Activated CD4-positive, alpha-beta T cell treated with anti-CD3 and anti-CD28 coated beads, Interleukin-2, amount 10 ng/mL, durations not matched to agents 7 days and 5 days (primary cell): ENCODE measurements around the gene ZNF182. TPM values are rescaled to one million over a fixed set of nuclear protein-coding genes. Genes with fewer than 3 reads are reported as not detected.
A peak's percentile ranks its signal among the peaks of the same experiment; 100 is the strongest.
"Not testable (repeated sequence)": the region's sequence is repeated elsewhere in the genome, so short reads cannot be mapped to it uniquely, and the experiment has no call there.

Source experiments
- CTCF ChIA-PET: fragments of 350-600 bp; sonication (Branson Sonifier 250); formaldehyde crosslinking; loops from one replicate; lab custom pipeline; 2021; ENCODE audit warnings: antibody characterized with exemption; lab: Charles Lee
- POLR2A ChIA-PET: fragments of 350-600 bp; sonication (Branson Sonifier 250); formaldehyde crosslinking; loops from one replicate; lab custom pipeline; 2021; ENCODE audit warnings: antibody characterized with exemption; lab: Charles Lee
- DNase-seq: peaks from one replicate; pipeline ENCODE4 v3.0.0-alpha.2; 2020
- H3K27ac Mint-ChIP-seq: one replicate; pipeline ENCODE4 v1.8.0; 2021; ENCODE audit warnings: mild to moderate bottlenecking, moderate library complexity, mixed read lengths
- H3K27me3 Mint-ChIP-seq: one replicate; pipeline ENCODE4 v1.8.0; 2021; ENCODE audit warnings: mixed read lengths
- H3K36me3 Mint-ChIP-seq: one replicate; pipeline ENCODE4 v1.8.0; 2021; ENCODE audit warnings: low read depth, mixed read lengths
- H3K4me1 Mint-ChIP-seq: one replicate; pipeline ENCODE4 v1.8.0; 2021; ENCODE audit warnings: mixed read lengths
- H3K4me3 Mint-ChIP-seq: one replicate; pipeline ENCODE4 v1.8.0; 2021; ENCODE audit warnings: mild to moderate bottlenecking, moderate library complexity, mixed read lengths
- H3K9me3 Mint-ChIP-seq: one replicate; pipeline ENCODE4 v1.8.0; 2021; ENCODE audit warnings: mixed read lengths
- total RNA-seq, 2 experiments: library from RNA; stranded (reverse); gene quantifications; one replicate each; pipeline ENCODE4 v1.2.3, GENCODE V29; 2021

The ZNF182 gene
- total RNA-seq, 2 experiments from 2014 or later: 10.5 to 12.3 TPM

DNA sequence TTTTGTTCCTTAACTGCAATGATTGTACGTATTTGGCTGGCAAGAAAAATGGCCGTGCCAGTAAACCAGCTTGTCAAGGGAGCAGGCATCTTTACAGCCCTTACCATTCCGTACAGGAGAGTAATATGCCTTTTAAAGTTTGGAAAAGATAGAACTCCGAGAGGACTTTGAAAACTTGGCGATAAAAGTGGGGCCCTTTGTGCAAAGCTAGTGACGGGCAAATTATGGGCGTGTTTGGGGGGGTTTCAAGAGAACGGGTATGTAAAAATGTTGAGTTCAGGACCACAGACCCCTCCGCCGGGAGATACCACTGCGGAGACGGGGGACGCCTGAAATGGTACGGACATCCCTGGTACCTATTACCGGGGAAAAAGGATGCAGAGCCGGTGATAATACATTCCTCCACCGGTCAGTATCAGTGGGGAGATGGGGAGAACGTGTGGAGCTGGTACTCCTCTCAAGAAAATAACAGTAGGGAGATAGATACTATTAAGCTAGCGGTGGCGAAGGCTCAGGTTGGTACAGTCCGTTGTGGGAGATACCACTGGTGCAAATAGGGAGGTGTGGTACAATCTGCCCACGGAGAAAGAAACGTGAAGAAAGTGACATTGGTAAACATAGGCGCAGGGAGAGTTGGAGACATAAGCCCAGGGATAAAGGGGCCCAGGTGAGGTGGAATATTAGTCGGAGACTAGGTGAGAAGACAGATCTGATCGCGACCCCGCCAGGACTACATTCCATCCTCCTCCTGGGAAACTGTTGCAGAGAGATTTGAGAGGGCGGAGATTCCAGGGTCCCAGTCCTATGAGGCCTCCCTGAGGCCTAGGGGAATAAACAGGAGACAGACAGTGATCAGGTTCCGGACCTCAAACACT, 17.5 kb upstream of the ZNF182 start:
- CTCF ChIA-PET: interaction anchor here (0.6 to 1.0 kb wide), 3 partner anchors 137 to 445 kb away, joined by 3 to 4 read pairs (median 3); no protein-coding TSS in a partner anchor
- DNase-seq: peak; percentile 72
- Mint-ChIP-seq H3K36me3 (no peaks in the 10 kb centered on the region), H3K4me3 (peak overlapping the region; percentile 86), H3K9me3 (peaks cover 3% of the 10 kb centered on the region), H3K27me3 (no peaks in the 10 kb centered on the region), H3K4me1 (peaks cover 22% of the 10 kb centered on the region), H3K27ac (peak overlapping the region; percentile 98)
- POLR2A ChIA-PET: no interaction called here

DNA sequence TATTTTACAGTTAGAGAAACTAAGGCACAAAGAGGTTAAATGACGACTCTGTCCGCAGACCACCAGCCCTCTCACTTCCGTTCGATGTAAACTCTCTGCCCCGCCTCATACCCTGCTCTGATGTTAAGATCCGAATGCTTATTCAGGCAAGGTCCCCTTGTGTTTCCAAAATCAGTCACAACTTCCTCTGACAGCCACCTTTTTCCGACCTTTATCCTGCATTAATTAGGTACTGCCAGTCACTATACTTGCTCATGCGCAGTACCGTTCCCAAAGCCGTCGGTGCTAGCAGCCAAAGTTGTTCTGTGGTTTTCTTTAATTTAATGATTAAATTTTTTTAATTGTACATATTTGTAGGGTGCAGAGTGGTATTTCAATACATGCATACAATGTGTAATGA, 16.7 kb upstream of the ZNF182 start:
- H3K36me3 Mint-ChIP-seq, POLR2A ChIA-PET, H3K9me3 Mint-ChIP-seq, H3K27me3 Mint-ChIP-seq: not testable (repeated sequence)
- Mint-ChIP-seq H3K4me1 (peaks cover 19% of the 10 kb centered on the region), H3K4me3 (peak overlapping the region; percentile 38), H3K27ac (peak overlapping the region; percentile 98)
- DNase-seq: peak; percentile 18
- CTCF ChIA-PET: interaction anchor here (1.0 kb wide), 1 partner anchor 191 kb away, joined by 4 read pairs; no protein-coding TSS in a partner anchor

DNA sequence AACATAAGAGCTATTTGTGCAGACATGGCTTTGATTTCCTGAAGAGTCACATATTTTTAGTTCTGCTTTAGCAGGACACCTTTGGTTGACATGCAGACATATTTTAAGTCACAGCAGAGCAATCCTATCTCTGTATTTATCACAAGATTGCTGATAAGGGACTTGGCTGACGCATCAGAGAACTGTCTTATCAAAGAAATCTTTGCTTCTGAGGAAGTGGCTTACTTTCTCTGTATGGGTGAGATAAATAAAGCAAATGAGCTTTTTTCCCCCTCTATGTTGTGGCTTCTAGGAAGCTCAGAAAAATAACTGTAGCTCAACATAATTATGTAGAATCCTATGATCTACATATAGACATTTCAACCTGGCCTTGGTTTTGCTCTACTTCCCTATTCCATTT, 16.1 kb upstream of the ZNF182 start:
- CTCF ChIA-PET, H3K27ac Mint-ChIP-seq, H3K4me3 Mint-ChIP-seq: not testable (repeated sequence)

DNA sequence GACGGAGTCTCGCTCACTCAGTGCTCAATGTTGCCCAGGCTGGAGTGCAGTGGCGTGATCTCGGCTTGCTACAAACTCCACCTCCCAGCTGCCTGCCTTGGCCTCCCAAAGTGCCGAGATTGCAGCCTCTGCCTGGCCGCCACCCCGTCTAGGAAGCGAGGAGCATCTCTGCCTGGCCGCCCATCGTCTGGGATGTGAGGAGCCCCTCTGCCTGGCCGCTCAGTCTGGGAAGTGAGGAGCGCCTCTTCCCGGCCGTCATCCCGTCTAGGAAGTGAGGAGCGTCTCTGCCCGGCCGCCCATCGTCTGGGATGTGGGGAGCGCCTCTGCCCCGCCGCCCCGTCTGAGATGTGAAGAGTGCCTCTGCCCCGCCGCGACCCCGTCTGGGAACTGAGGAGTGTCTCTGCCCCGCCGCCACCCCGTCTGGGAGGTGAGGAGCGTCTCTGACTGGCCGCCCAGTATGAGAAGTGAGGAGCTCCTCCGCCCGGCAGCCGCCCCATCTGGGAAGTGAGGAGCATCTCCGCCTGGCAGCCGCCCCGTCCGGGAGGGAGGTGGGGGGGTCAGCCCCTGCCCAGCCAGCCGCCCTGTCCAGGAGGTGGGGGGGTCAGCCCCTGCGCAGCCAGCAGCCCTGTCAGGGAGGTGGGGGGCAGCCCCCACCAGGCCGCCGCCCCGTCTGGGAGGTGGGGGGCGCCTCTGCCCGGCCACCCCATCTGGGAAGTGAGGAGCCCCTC, 13.0 kb upstream of the ZNF182 start:
- CTCF ChIA-PET, H3K4me3 Mint-ChIP-seq, POLR2A ChIA-PET, H3K27ac Mint-ChIP-seq, H3K27me3 Mint-ChIP-seq, DNase-seq, H3K36me3 Mint-ChIP-seq, H3K9me3 Mint-ChIP-seq: not testable (repeated sequence)
- H3K4me1 Mint-ChIP-seq: peaks cover 11% of the 10 kb centered on the region

More for the DNA sequence above, 16.1 kb upstream of the ZNF182 start:
- DNase-seq, H3K36me3 Mint-ChIP-seq, H3K27me3 Mint-ChIP-seq, H3K9me3 Mint-ChIP-seq: not testable (repeated sequence)
- POLR2A ChIA-PET: interaction anchor here (0.7 kb wide), 1 partner anchor 130 kb away, joined by 7 read pairs; no protein-coding TSS in a partner anchor
- H3K4me1 Mint-ChIP-seq: peaks cover 14% of the 10 kb centered on the region

DNA sequence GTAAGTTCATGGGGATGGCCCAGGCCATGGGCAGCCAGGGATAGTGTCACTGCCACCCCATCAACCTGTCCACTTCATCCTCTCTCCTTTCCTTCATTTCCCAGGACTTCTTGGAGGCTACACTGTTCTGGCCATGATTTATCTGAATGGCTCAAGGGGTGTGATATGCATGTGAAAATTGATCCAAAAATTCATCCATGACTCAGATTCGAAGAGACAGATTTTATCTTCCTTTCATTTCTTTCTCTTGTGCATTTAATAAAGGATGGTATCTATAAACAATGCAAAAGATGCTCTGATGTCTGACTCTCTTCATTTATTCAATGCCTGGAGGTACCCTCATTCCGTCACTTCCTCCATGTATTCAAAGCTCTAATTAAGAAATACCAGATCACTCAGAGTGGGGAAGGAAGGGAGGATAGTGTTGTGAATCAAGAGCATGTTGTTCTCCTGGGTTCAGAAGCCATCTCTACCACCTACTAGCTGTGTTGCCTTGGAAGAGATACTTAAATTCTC, 5.7 kb upstream of the ZNF182 start:
- CTCF ChIA-PET, H3K9me3 Mint-ChIP-seq, H3K36me3 Mint-ChIP-seq, H3K27ac Mint-ChIP-seq, POLR2A ChIA-PET, H3K27me3 Mint-ChIP-seq, H3K4me1 Mint-ChIP-seq, H3K4me3 Mint-ChIP-seq, DNase-seq: not testable (repeated sequence)

DNA sequence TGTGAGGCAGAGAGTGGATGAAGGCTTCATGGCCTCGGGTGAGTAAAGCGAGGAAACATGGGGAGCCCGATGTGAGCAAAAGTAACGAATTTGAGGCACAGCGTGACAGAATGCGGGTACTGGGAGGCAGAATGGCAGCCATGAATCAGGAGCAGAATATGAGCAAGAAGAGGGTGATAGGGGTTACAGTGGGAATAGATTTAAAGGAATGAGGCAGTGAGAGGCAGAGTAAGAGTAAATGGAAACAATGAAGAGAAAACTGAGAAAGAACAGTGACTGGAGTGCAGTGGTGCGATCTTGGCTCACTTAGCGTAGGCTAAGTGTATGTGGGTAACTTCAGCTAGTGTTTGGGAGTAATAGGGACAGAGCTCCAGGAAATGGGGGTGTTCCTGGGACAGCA, 2.9 kb upstream of the ZNF182 start, which contains the start of gene SPACA5:
Gene SPACA5, plus strand, starts transcription at position 301 of the 400 bp plus-strand sequence. CDS start 815 bp downstream, outside the sequence.
- H3K4me3 Mint-ChIP-seq, H3K27me3 Mint-ChIP-seq, DNase-seq, H3K9me3 Mint-ChIP-seq, POLR2A ChIA-PET, H3K27ac Mint-ChIP-seq, CTCF ChIA-PET: not testable (repeated sequence)
- H3K36me3 Mint-ChIP-seq: peaks cover 14% of the 10 kb centered on the region
- H3K4me1 Mint-ChIP-seq: peaks cover 14% of the 10 kb centered on the region

DNA sequence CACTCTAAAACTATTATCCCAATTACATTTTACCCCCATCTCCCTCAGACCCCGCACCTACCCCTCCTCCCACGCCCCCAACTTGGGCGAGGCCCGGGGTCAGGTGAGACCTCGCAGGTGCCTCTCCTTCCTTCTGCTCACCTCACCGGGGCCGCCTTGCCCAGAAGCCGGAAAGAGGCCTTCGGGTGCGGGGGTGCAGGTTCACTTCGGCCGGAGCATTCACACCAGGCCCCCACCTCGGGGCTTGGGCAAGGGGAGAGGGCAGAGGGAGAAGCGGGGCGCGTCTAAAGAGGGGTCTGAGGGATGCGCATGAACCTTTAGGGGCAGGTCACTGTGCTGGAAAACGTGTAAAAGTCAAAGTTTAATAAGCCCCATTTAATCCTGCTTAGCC, 427 bp downstream of the ZNF182 start:
- peaks cover 26% of the 10 kb centered on the region for H3K4me1 Mint-ChIP-seq
- CTCF ChIA-PET: no interaction called here
- no peaks in the 10 kb centered on the region for H3K27me3 Mint-ChIP-seq
- POLR2A ChIA-PET: no interaction called here
- peak; percentile 19 for DNase-seq
- H3K27ac Mint-ChIP-seq: peak overlapping the region; percentile 99
- H3K4me3 Mint-ChIP-seq: peak overlapping the region; percentile 95
- H3K9me3 Mint-ChIP-seq: peaks cover 3% of the 10 kb centered on the region
- peaks cover 35% of the 10 kb centered on the region for H3K36me3 Mint-ChIP-seq

DNA sequence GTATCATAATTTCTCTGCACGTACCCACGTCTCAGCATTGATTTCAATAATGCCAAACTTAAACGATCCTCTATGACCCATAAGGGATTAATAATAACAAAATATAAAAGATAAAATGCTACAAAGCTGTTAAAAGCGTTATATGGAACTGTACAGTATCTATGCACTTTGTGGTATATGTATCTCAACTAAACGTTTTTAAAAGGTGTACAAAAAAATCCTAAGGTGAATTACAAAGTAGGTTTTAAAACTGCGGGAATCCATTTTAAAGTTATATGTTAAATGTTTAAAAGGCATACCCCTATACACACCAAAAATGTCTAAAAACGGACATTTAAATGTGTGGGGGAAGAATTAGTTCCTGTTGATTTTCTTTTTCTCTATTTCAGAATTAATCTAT, 860 bp downstream of the ZNF182 start:
- peak overlapping the region; percentile 99 for H3K27ac Mint-ChIP-seq
- H3K27me3 Mint-ChIP-seq: no peaks in the 10 kb centered on the region
- CTCF ChIA-PET: no interaction called here
- H3K4me3 Mint-ChIP-seq: peak overlapping the region; percentile 95
- H3K4me1 Mint-ChIP-seq: peaks cover 26% of the 10 kb centered on the region
- POLR2A ChIA-PET: no interaction called here
- H3K36me3 Mint-ChIP-seq: peaks cover 39% of the 10 kb centered on the region
- H3K9me3 Mint-ChIP-seq: peaks cover 3% of the 10 kb centered on the region
- no peak for DNase-seq

DNA sequence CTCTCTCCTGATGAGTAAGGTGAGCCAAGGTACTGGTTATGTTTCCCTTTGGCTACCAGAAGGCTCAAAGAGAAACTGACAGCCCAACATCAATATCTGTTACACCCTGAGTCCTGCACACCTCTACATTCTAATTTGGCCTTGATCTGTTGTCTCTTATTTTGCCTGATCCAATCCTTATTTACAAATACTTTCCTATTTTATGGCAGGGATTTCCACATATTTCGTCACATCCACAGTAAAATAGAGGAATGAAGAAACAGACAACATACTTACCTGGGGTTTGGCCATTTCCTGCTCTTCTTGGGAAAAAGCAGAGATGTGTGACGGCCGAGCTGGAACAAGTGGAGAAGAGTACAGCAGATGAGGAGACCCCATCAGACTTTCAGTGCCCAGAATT, 1.5 kb downstream of the ZNF182 start:
- Mint-ChIP-seq H3K4me3 (peak overlapping the region; percentile 60), H3K4me1 (peaks cover 26% of the 10 kb centered on the region), H3K27me3 (no peaks in the 10 kb centered on the region), H3K27ac (peak overlapping the region; percentile 77), H3K9me3 (peaks cover 3% of the 10 kb centered on the region), H3K36me3 (peaks cover 44% of the 10 kb centered on the region)
- DNase-seq: no peak
- ChIA-PET CTCF (no interaction called here), POLR2A (no interaction called here)

DNA sequence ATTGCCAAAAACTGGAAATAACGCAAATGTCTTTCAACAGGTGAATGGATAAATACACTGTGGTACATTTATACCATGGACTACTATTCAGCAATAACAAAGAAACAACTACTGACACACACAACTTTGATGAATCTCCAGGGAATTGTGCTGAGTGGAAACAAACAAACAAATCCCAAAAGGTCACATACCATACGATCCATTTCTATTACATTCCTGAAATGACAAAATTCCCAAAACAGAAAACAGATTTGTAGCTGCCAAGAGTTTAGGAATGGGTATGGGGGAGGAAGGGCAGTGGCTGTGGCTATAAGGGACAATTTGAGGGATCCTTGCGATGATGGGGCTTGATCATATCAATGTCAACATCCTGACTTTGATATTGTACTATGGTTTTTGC, 2.5 kb downstream of the ZNF182 start:
- CTCF ChIA-PET: no interaction called here
- Mint-ChIP-seq H3K36me3 (peaks cover 54% of the 10 kb centered on the region), H3K27me3 (no peaks in the 10 kb centered on the region), H3K4me3 (no peak overlapping the region), H3K9me3 (peaks cover 5% of the 10 kb centered on the region), H3K4me1 (peaks cover 26% of the 10 kb centered on the region), H3K27ac (peak overlapping the region; percentile 9)
- POLR2A ChIA-PET: no interaction called here
- no peak for DNase-seq

DNA sequence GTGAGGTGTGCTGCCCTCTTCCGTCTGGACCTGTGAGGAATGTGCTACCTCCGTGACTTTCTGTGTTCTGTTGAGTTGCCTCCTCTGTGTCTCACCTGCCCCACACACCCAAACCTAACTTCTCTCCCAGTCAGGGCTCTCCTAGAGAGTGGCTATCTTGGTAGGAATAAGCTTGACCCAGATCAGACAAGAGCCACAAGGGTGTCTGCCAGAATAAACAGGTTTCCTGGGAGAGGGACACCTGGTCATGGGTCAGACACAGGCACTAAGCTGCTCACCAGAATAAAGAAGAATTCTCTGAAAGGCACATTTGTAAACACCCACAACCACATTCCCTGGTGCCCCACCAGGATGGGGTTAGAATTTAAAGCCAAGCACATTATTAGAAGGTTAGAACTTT, 11.1 kb downstream of the ZNF182 start:
- Mint-ChIP-seq H3K9me3 (peaks cover 39% of the 10 kb centered on the region), H3K36me3 (peaks cover 87% of the 10 kb centered on the region), H3K4me3 (no peak overlapping the region), H3K27me3 (no peaks in the 10 kb centered on the region), H3K4me1 (peaks cover 21% of the 10 kb centered on the region), H3K27ac (peak overlapping the region; percentile 4)
- POLR2A ChIA-PET: no interaction called here
- no peak for DNase-seq
- CTCF ChIA-PET: interaction anchor here (0.6 kb wide), 1 partner anchor 538 kb away, joined by 4 read pairs; no protein-coding TSS in a partner anchor

DNA sequence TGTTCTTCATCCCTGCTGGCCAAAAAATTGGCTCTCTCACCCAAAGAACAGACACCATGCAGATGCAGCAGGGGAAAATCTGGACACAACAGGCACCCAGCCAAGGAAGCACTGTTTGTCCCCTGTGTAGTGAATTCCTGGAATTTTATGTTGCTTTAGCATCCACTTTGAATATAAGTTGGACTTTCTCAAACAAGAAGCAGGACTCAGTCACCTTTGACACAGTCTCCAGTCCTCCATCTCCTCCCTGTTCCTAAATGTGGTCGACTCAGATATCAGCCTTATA, 11.8 kb downstream of the ZNF182 start:
- Mint-ChIP-seq H3K4me1 (peaks cover 21% of the 10 kb centered on the region), H3K9me3 (peaks cover 42% of the 10 kb centered on the region), H3K27ac (peak overlapping the region; percentile 4), H3K4me3 (no peak overlapping the region), H3K27me3 (no peaks in the 10 kb centered on the region), H3K36me3 (peaks cover 88% of the 10 kb centered on the region)
- DNase-seq: no peak
- ChIA-PET CTCF (interaction anchor here (0.6 kb wide), 1 partner anchor 538 kb away, joined by 4 read pairs; no protein-coding TSS in a partner anchor), POLR2A (no interaction called here)
